Measurements from ENCODE around the gene DNAJC12. TPM values are rescaled to one million over a fixed set of nuclear protein-coding genes. Genes with fewer than 3 reads are reported as not detected.
A peak's percentile ranks its signal among the peaks of the same experiment; 100 is the strongest.
"Not testable (repeated sequence)": the region's sequence is repeated elsewhere in the genome, so short reads cannot be mapped to it uniquely, and the experiment has no call there.

DNAJC12 gene
- total and polyA plus RNA-seq, 4 donors = 15.5 to 25.4 (median 17.7) TPM

DNA sequence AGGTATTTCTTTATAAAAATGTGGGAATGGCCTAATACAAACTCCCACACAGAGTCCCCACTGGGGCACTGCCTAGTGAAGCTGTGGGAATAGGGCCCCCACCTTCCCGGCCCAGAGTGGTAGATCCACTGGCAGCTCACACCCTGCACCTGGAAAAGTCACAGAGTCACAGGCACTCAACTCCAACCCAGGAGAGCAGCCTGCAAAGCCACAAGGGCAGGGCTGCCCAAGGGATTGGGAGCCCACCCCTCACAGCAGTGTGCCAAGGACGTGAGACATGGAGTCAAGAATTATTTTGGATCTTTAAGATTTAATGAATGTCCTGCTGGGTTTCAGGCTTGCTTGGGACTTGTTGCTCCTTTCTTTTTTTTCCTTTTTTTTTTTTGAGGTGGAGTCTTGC lies 5.3 kb upstream of the DNAJC12 start:
- no CpG with 5 or more reads among the region's 2 CpGs for WGBS (ENCODE audit: insufficient coverage)
- H3K27me3 ChIP-seq (ENCODE audit: control insufficient read depth, insufficient read depth, low read length) = no peaks in the 10 kb centered on the region
- H3K36me3 ChIP-seq (ENCODE audit: control insufficient read depth, insufficient read depth, low read length) = no peaks in the 10 kb centered on the region

DNA sequence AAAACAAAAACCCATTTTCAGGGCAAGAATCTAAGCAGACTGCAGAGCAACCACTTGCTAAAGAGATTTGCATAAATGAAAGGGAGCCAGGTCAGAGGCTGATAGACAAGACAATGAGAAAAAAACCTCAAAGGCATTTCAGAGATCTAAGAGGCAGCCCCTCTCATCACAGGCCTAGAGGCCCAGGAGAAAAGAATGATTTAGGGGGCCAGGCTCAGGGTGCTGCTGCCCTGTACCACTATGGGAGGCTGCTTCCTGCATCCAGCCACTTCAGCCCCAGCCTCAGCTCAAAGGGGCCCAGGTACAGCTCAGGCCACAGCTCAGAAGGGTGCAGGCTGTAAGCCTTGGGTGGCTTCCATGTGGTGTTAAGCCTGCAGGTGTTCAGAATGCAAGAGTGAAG lies 3.7 kb upstream of the DNAJC12 start:
- no peaks in the 10 kb centered on the region for H3K36me3 ChIP-seq (ENCODE audit: control insufficient read depth, insufficient read depth, low read length)
- H3K4me1 ChIP-seq (ENCODE audit: control insufficient read depth, insufficient read depth, low read length) = no peaks in the 10 kb centered on the region
- H3K4me3 ChIP-seq (ENCODE audit: low read depth, low read length) = no peak overlapping the region
- H3K27me3 ChIP-seq (ENCODE audit: control insufficient read depth, insufficient read depth, low read length) = no peaks in the 10 kb centered on the region
- no peaks in the 10 kb centered on the region for H3K9me3 ChIP-seq (ENCODE audit: control insufficient read depth, insufficient read depth, low read length)
- H3K27ac ChIP-seq (ENCODE audit: low read depth, low read length) = no peak overlapping the region
- no peak for DNase-seq (ENCODE audit: low read depth in 4 of 6, low spot score in 6 of 6)

More for the DNA sequence above, 5.3 kb upstream of the DNAJC12 start:
- no peak for DNase-seq (ENCODE audit: low read depth in 4 of 6, low spot score in 6 of 6)
- no peak overlapping the region for H3K4me3 ChIP-seq (ENCODE audit: low read depth, low read length)
- H3K9me3 ChIP-seq (ENCODE audit: control insufficient read depth, insufficient read depth, low read length) = no peaks in the 10 kb centered on the region
- H3K4me1 ChIP-seq (ENCODE audit: control insufficient read depth, insufficient read depth, low read length) = no peaks in the 10 kb centered on the region
- no peak overlapping the region for H3K27ac ChIP-seq (ENCODE audit: low read depth, low read length)

DNA sequence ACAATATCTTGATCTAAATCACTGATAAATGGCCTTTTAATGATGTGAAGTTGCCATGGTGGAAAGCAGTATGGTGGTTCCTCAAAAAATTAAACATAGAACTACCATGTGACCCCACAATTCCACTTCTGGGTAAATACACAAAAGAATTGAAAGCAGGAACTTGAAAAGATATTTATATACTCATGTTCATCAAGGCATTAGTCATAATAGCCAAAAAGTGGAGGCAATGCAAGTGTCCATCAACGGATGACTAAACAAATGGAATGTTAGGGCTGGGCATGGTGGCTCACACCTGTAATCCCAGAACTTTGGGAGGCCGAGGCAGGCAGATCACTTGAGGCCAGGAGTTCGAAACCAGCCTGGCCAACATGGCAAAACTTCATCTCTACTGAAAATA lies 2.0 kb upstream of the DNAJC12 start:
- H3K36me3 ChIP-seq (ENCODE audit: control insufficient read depth, insufficient read depth, low read length) = no peaks in the 10 kb centered on the region
- DNase-seq (ENCODE audit: low read depth in 4 of 6, low spot score in 6 of 6) = no peak
- H3K27ac ChIP-seq (ENCODE audit: low read depth, low read length) = no peak overlapping the region
- no peaks in the 10 kb centered on the region for H3K4me1 ChIP-seq (ENCODE audit: control insufficient read depth, insufficient read depth, low read length)
- 100% methylated on average over 2 of the region's 3 CpGs for WGBS (ENCODE audit: insufficient coverage)
- H3K27me3 ChIP-seq (ENCODE audit: control insufficient read depth, insufficient read depth, low read length) = no peaks in the 10 kb centered on the region
- H3K4me3 ChIP-seq (ENCODE audit: low read depth, low read length) = no peak overlapping the region
- no peaks in the 10 kb centered on the region for H3K9me3 ChIP-seq (ENCODE audit: control insufficient read depth, insufficient read depth, low read length)

GRCh38 chr10:67839511-67839910 lies 1.5 kb upstream of the DNAJC12 start:
- WGBS (ENCODE audit: insufficient coverage) = 100% methylated on average over 2 of the region's 12 CpGs
- H3K4me3 ChIP-seq (ENCODE audit: low read depth, low read length); DNase-seq (ENCODE audit: low read depth in 4 of 6, low spot score in 6 of 6); H3K27ac ChIP-seq (ENCODE audit: low read depth, low read length); H3K9me3 ChIP-seq (ENCODE audit: control insufficient read depth, insufficient read depth, low read length); H3K4me1 ChIP-seq (ENCODE audit: control insufficient read depth, insufficient read depth, low read length); H3K27me3 ChIP-seq (ENCODE audit: control insufficient read depth, insufficient read depth, low read length); H3K36me3 ChIP-seq (ENCODE audit: control insufficient read depth, insufficient read depth, low read length): not testable (repeated sequence)

- no CpG with 5 or more reads among the region's 1 CpG for WGBS (ENCODE audit: insufficient coverage)
- Histone ChIP-seq H3K4me3 (ENCODE audit: low read depth, low read length) (peak overlapping the region; percentile 12), H3K27me3 (ENCODE audit: control insufficient read depth, insufficient read depth, low read length) (no peaks in the 10 kb centered on the region), H3K4me1 (ENCODE audit: control insufficient read depth, insufficient read depth, low read length) (no peaks in the 10 kb centered on the region), H3K9me3 (ENCODE audit: control insufficient read depth, insufficient read depth, low read length) (no peaks in the 10 kb centered on the region), H3K36me3 (ENCODE audit: control insufficient read depth, insufficient read depth, low read length) (no peaks in the 10 kb centered on the region), H3K27ac (ENCODE audit: low read depth, low read length) (no peak overlapping the region)
- DNase-seq (ENCODE audit: low read depth in 4 of 6, low spot score in 6 of 6) = no peak
Observed at GRCh38 chr10:67836972-67837371, 1.0 kb downstream of the DNAJC12 start.

- no peaks in the 10 kb centered on the region for H3K36me3 ChIP-seq (ENCODE audit: control insufficient read depth, insufficient read depth, low read length)
- H3K9me3 ChIP-seq (ENCODE audit: control insufficient read depth, insufficient read depth, low read length) = no peaks in the 10 kb centered on the region
- no peaks in the 10 kb centered on the region for H3K27me3 ChIP-seq (ENCODE audit: control insufficient read depth, insufficient read depth, low read length)
- whole genome bisulfite sequencing (ENCODE audit: insufficient coverage) = no CpG with 5 or more reads among the region's 2 CpGs
- no peaks in the 10 kb centered on the region for H3K4me1 ChIP-seq (ENCODE audit: control insufficient read depth, insufficient read depth, low read length)
- DNase-seq (ENCODE audit: low read depth in 4 of 6, low spot score in 6 of 6) = no peak
- H3K4me3 ChIP-seq (ENCODE audit: low read depth, low read length) = no peak overlapping the region
- H3K27ac ChIP-seq (ENCODE audit: low read depth, low read length) = no peak overlapping the region
Observed at GRCh38 chr10:67836488-67836887, 1.5 kb downstream of the DNAJC12 start.

DNA sequence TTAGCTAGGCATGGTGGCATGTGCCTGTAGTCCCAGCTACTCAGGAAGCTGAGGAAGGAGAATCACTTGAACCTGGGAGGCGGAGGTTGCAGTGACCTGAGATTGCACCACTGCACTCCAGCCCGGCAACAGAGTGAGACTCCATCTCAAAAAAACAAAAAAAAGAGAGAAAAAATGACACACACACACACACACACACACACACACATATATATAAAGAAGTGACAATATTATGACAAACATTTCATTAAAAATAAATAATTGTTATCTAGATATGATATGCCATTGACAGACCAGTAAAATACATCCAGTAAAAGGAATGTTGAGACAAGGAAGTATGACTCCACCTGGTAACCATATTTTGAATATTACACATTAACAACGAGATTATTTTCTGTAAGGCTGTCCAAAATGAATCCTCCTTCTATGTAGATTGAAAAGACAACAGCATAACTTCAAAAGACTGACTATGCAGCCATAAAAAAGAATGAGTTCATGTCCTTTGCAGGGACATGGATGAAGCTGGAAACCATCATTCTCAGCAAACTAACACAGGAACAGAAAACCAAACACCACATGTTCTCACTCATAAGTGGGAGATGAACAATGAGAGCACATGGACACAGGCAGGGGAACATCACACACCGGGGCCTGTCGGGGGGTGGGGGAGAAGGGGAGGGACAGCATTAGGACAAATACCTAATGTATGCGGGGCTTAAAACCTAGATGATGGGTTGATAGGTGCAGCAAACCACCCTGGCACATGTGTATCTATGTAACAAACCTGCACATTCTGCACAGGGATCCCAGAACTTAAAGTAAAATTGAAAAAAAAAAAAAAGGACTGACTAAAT lies 2.2 kb downstream of the DNAJC12 start:
- H3K36me3 ChIP-seq (ENCODE audit: control insufficient read depth, insufficient read depth, low read length); H3K27ac ChIP-seq (ENCODE audit: low read depth, low read length); H3K4me1 ChIP-seq (ENCODE audit: control insufficient read depth, insufficient read depth, low read length); H3K27me3 ChIP-seq (ENCODE audit: control insufficient read depth, insufficient read depth, low read length); DNase-seq (ENCODE audit: low read depth in 4 of 6, low spot score in 6 of 6); H3K9me3 ChIP-seq (ENCODE audit: control insufficient read depth, insufficient read depth, low read length); H3K4me3 ChIP-seq (ENCODE audit: low read depth, low read length): not testable (repeated sequence)
- 27% methylated on average over 2 of the region's 6 CpGs for whole genome bisulfite sequencing (ENCODE audit: insufficient coverage)

- Histone ChIP-seq H3K4me1 (ENCODE audit: control insufficient read depth, insufficient read depth, low read length) (no peaks in the 10 kb centered on the region), H3K27ac (ENCODE audit: low read depth, low read length) (no peak overlapping the region), H3K36me3 (ENCODE audit: control insufficient read depth, insufficient read depth, low read length) (no peaks in the 10 kb centered on the region), H3K27me3 (ENCODE audit: control insufficient read depth, insufficient read depth, low read length) (no peaks in the 10 kb centered on the region), H3K4me3 (ENCODE audit: low read depth, low read length) (no peak overlapping the region), H3K9me3 (ENCODE audit: control insufficient read depth, insufficient read depth, low read length) (no peaks in the 10 kb centered on the region)
- WGBS (ENCODE audit: insufficient coverage) = 100% methylated on average over 6 of the region's 8 CpGs
- no peak for DNase-seq (ENCODE audit: low read depth in 4 of 6, low spot score in 6 of 6)
Observed at GRCh38 chr10:67834375-67834774, 3.6 kb downstream of the DNAJC12 start.

DNA sequence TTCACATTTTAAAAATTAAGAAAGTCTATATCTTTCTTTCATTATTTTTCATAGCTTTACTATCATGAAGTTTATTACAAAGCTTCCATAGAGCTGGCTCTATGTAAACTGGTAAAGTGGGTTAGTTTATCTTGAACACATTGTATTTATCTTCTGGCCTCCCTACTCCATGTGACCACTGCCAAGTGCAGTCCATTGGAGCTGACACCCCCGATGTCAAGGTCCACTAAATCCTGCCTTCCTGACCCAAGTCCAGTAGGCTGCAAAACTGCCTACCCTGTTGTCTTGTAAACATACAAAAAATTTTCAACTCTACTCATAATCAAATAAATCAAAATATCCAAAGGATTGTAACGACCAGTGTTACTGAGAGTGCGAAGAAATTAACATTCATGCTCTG lies 10.2 kb downstream of the DNAJC12 start:
- Histone ChIP-seq H3K4me1 (ENCODE audit: control insufficient read depth, insufficient read depth, low read length) (no peaks in the 10 kb centered on the region), H3K9me3 (ENCODE audit: control insufficient read depth, insufficient read depth, low read length) (no peaks in the 10 kb centered on the region), H3K4me3 (ENCODE audit: low read depth, low read length) (no peak overlapping the region), H3K36me3 (ENCODE audit: control insufficient read depth, insufficient read depth, low read length) (no peaks in the 10 kb centered on the region), H3K27ac (ENCODE audit: low read depth, low read length) (no peak overlapping the region), H3K27me3 (ENCODE audit: control insufficient read depth, insufficient read depth, low read length) (no peaks in the 10 kb centered on the region)
- DNase-seq (ENCODE audit: low read depth in 4 of 6, low spot score in 6 of 6) = no peak
- 100% methylated on average over 1 of the region's 3 CpGs for WGBS (ENCODE audit: insufficient coverage)

GRCh38 chr10:67819768-67820204 lies 18.2 kb downstream of the DNAJC12 start:
- Histone ChIP-seq H3K27me3 (ENCODE audit: control insufficient read depth, insufficient read depth, low read length) (no peaks in the 10 kb centered on the region), H3K4me3 (ENCODE audit: low read depth, low read length) (no peak overlapping the region), H3K4me1 (ENCODE audit: control insufficient read depth, insufficient read depth, low read length) (no peaks in the 10 kb centered on the region), H3K36me3 (ENCODE audit: control insufficient read depth, insufficient read depth, low read length) (no peaks in the 10 kb centered on the region), H3K9me3 (ENCODE audit: control insufficient read depth, insufficient read depth, low read length) (no peaks in the 10 kb centered on the region), H3K27ac (ENCODE audit: low read depth, low read length) (no peak overlapping the region)
- DNase-seq (ENCODE audit: low read depth in 4 of 6, low spot score in 6 of 6) = no peak
- WGBS (ENCODE audit: insufficient coverage) = 87% methylated on average over 3 of the region's 3 CpGs
